ENCODE measurements around the gene ENTHD1. TPM values are rescaled to one million over a fixed set of nuclear protein-coding genes. Genes with fewer than 3 reads are reported as not detected.
"Not testable (repeated sequence)": the region's sequence is repeated elsewhere in the genome, so short reads cannot be mapped to it uniquely, and the experiment has no call there.

The ENTHD1 gene
- total RNA-seq, 1 experiment from 2014 or later, result not detected

- H3K9me3 ChIP-seq, result no peaks in the 10 kb centered on the region
- DNase-seq, result no peak
- no peak overlapping the region for H3K4me3 ChIP-seq
- no peaks in the 10 kb centered on the region for H3K36me3 ChIP-seq
- H3K27me3 ChIP-seq, result no peaks in the 10 kb centered on the region; the same call in 1 of the 2 replicates
These were observed 15.2 kb upstream of the ENTHD1 start for GRCh38 chr22:39908737-39909136.

GRCh38 chr22:39908136-39908535 is 14.6 kb upstream of the ENTHD1 start:
- Histone ChIP-seq H3K36me3 (no peaks in the 10 kb centered on the region), H3K27me3 (no peaks in the 10 kb centered on the region; the same call in 1 of the 2 replicates), H3K9me3 (no peaks in the 10 kb centered on the region), H3K4me3 (no peak overlapping the region)
- DNase-seq, result no peak

GRCh38 chr22:39907605-39908097 is 14.1 kb upstream of the ENTHD1 start:
- Histone ChIP-seq H3K4me3 (no peak overlapping the region), H3K27me3 (no peaks in the 10 kb centered on the region; the same call in 1 of the 2 replicates), H3K36me3 (no peaks in the 10 kb centered on the region), H3K9me3 (no peaks in the 10 kb centered on the region)
- DNase-seq, result no peak

GRCh38 chr22:39907047-39907446 is 13.5 kb upstream of the ENTHD1 start:
- Histone ChIP-seq H3K4me3 (no peak overlapping the region), H3K36me3 (no peaks in the 10 kb centered on the region), H3K9me3 (no peaks in the 10 kb centered on the region), H3K27me3 (no peaks in the 10 kb centered on the region; the same call in 1 of the 2 replicates)
- no peak for DNase-seq

GRCh38 chr22:39906207-39906606 is 12.6 kb upstream of the ENTHD1 start:
- H3K9me3 ChIP-seq, result no peaks in the 10 kb centered on the region

GRCh38 chr22:39905687-39906086 is 12.1 kb upstream of the ENTHD1 start:
- Histone ChIP-seq H3K27me3 (peaks cover 3% of the 10 kb centered on the region; the same call in 1 of the 2 replicates), H3K9me3 (no peaks in the 10 kb centered on the region), H3K36me3 (no peaks in the 10 kb centered on the region), H3K4me3 (no peak overlapping the region)
- no peak for DNase-seq

More at GRCh38 chr22:39906207-39906606, 12.6 kb upstream of the ENTHD1 start:
- H3K27me3 ChIP-seq, result no peaks in the 10 kb centered on the region; the same call in 1 of the 2 replicates
- DNase-seq, result no peak
- H3K4me3 ChIP-seq, result no peak overlapping the region
- no peaks in the 10 kb centered on the region for H3K36me3 ChIP-seq

GRCh38 chr22:39904862-39905261 is 11.3 kb upstream of the ENTHD1 start:
- peaks cover 3% of the 10 kb centered on the region; the same call in 1 of the 2 replicates for H3K27me3 ChIP-seq
- H3K36me3 ChIP-seq, result no peaks in the 10 kb centered on the region
- no peak for DNase-seq
- no peaks in the 10 kb centered on the region for H3K9me3 ChIP-seq
- no peak overlapping the region for H3K4me3 ChIP-seq

GRCh38 chr22:39904024-39904423 is 10.5 kb upstream of the ENTHD1 start:
- not testable (repeated sequence) for H3K4me3 ChIP-seq, DNase-seq, H3K36me3 ChIP-seq, H3K9me3 ChIP-seq, H3K27me3 ChIP-seq

- no peaks in the 10 kb centered on the region for H3K9me3 ChIP-seq
- H3K36me3 ChIP-seq, result no peaks in the 10 kb centered on the region
- peaks cover 3% of the 10 kb centered on the region; the same call in 1 of the 2 replicates for H3K27me3 ChIP-seq
- DNase-seq, result no peak
- no peak overlapping the region for H3K4me3 ChIP-seq
These were observed 8.1 kb upstream of the ENTHD1 start for GRCh38 chr22:39901565-39902146.

GRCh38 chr22:39900306-39901227 is 7.0 kb upstream of the ENTHD1 start, which contains the start of gene GRAP2:
Gene GRAP2, plus strand, starts transcription at chr22:39901084. Its CDS starts 46,023 bp downstream, at chr22:39947107.
- H3K4me3 ChIP-seq, result no peak within 1 kb of the TSS
- DNase-seq, result no peak
- H3K27me3 ChIP-seq, result peaks cover 3% of the 10 kb centered on the region; the same call in 1 of the 2 replicates
- H3K36me3 ChIP-seq, result no peaks in the 10 kb centered on the region
- H3K9me3 ChIP-seq, result no peaks in the 10 kb centered on the region

GRCh38 chr22:39898997-39899396 is 5.4 kb upstream of the ENTHD1 start:
- Histone ChIP-seq H3K9me3 (no peaks in the 10 kb centered on the region), H3K27me3 (peaks cover 3% of the 10 kb centered on the region; the same call in 1 of the 2 replicates), H3K36me3 (no peaks in the 10 kb centered on the region), H3K4me3 (no peak overlapping the region)
- DNase-seq, result no peak

- Histone ChIP-seq H3K9me3 (no peaks in the 10 kb centered on the region), H3K36me3 (no peaks in the 10 kb centered on the region), H3K27me3 (peaks cover 3% of the 10 kb centered on the region; the same call in 1 of the 2 replicates), H3K4me3 (no peak overlapping the region)
- DNase-seq, result no peak
These were observed 4.3 kb upstream of the ENTHD1 start for GRCh38 chr22:39897841-39898240.

GRCh38 chr22:39896313-39896996 is 2.9 kb upstream of the ENTHD1 start:
- Histone ChIP-seq H3K27me3 (peaks cover 3% of the 10 kb centered on the region; the same call in 1 of the 2 replicates), H3K9me3 (no peaks in the 10 kb centered on the region), H3K36me3 (no peaks in the 10 kb centered on the region), H3K4me3 (no peak overlapping the region)
- DNase-seq, result no peak

GRCh38 chr22:39895682-39896081 is 2.1 kb upstream of the ENTHD1 start:
- Histone ChIP-seq H3K36me3 (no peaks in the 10 kb centered on the region), H3K4me3 (no peak overlapping the region), H3K9me3 (no peaks in the 10 kb centered on the region), H3K27me3 (0 out of 2 replicates have a peak, but pooled peaks cover 2% of the 10 kb centered on the region)
- no peak for DNase-seq

- H3K36me3 ChIP-seq, result no peaks in the 10 kb centered on the region
- H3K9me3 ChIP-seq, result no peaks in the 10 kb centered on the region
- 0 out of 2 replicates have a peak, but pooled peaks cover 2% of the 10 kb centered on the region for H3K27me3 ChIP-seq
- DNase-seq, result no peak
- no peak overlapping the region for H3K4me3 ChIP-seq
These were observed 1.1 kb upstream of the ENTHD1 start for GRCh38 chr22:39894554-39895092.

GRCh38 chr22:39889924-39890323 is 3.6 kb downstream of the ENTHD1 start:
- H3K27me3 ChIP-seq, result peaks cover 16% of the 10 kb centered on the region
- not testable (repeated sequence) for H3K9me3 ChIP-seq, H3K36me3 ChIP-seq, H3K4me3 ChIP-seq, DNase-seq
